Measurements from ENCODE around the gene SH2D2A.

DNA sequence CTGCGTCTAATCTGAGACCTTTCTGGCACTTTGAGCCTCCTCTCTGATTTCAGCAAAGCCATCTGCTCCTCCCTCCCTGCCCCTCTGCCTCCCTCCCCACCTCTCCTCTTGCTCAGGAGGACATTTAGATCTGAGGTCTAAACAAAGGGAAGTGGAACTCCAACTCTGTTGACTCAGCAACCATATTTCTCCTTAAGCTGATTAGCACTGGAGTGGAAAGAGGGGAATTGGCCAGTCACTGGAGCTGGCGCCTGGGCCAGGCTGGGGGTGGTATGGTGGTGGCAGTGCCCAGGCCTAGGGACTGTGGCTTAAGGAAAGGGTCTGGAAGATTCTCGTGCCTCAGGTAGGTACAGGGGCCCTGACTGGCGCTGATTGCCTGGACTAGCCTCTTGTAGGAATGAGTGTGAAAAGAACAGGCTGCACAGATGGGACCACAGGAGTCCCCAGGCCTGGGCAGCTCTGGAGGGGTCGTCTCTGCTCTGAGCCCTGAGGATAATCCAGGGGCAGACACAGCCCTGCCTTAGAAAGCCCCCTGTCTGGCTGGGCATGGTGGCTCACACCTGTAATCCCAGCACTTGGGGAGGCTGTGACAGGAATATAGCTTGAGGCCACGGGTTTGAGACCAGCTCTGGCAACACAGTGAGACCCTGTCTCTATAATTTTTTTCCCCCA is 11.9 kb downstream of the SH2D2A start:
- TF ChIP-seq CTCF (IDR thresholded peaks at IDR 0.05; ENCODE audit: insufficient read depth, low read length, poor library complexity, severe bottlenecking) (no peak), EZH2phosphoT487 (conservative IDR thresholded peaks at IDR 0.05; ENCODE audit: low read length) (no peak)

All from SU-DHL-6 (cell line).